Heart left ventricle (tissue), 13 donors: ENCODE data around the gene LMTK3.

ENCODE experiments used
- POLR2A ChIP-seq, 2 donors: fragments of 450-650 bp; IDR thresholded peaks; one replicate each; pipeline ENCODE4 v1.6.1; 2017; ENCODE audit warnings: antibody characterized with exemption in 2 of 2, mild to moderate bottlenecking in 2 of 2, moderate library complexity in 2 of 2
- TF ChIP-seq, protein P1 (sequence below), 12 donors: fragments of 200-600 bp; sonication (generic) in 4 of 12; IDR thresholded peaks; one replicate each; pipeline versions ENCODE4 v1.5.0 to v1.8.0; 2018 to 2022; ENCODE audit warnings: antibody characterized with exemption in 12 of 12, mild to moderate bottlenecking in 5 of 12
- donor health status: ischemic (EF 13 %, LVEDD 7.1; RV severe dilation, severe dysfunction).
- donor health status: DM: no; HTN: yes; CAD: no.
- donor health status: DM: no; HTN: no; CAD: no.
- donor health status: ischemic (EF 25% LVEDD 6.9; RV normal size, moderate dysfunction).
- donor health status: ischemic (EF 25% LVEDD 5.7; RV mildly dilated, moderate dysfunction).
- donor health status: ischemic (EF 35%, LVEDD 5.7; RV mildly dilated, moderate dysfunction).
- donor health status: nonischemic (EF 11% LVEDD 7.7; RV severe dilation, severe dysfunction).
- donor health status: DM: yes; HTN: yes; CAD: no.
- donor health status: PGD.
- donor health status: ischemic (EF 29% LVEDD 5.4; RV normal size, mild dysfunction).
- donor health status: nonischemic (EF 23%, LVEDD 6.1; RV moderate dilation, normal function).

DNA sequence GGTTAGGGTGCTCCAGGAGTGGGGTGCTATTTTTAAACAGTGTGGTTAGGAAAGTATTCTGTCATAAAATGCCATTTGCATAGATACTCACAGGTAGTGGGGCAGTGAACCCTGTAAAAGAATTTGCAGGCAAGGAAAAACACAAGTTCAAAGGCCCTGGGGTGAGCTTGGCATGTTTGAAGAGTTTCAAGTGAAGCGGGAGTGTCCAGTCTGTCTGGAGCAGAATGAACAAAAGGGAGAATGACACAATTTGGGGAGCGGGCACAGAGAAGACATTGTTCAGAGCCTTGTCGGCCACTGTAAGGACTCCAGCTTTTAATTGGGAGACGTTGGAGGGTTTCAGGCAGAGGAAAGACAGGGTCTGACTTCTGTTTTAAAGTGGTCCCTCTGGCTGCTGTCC lies 63.1 kb downstream of the LMTK3 start:
- TF ChIP-seq, protein P1, sequence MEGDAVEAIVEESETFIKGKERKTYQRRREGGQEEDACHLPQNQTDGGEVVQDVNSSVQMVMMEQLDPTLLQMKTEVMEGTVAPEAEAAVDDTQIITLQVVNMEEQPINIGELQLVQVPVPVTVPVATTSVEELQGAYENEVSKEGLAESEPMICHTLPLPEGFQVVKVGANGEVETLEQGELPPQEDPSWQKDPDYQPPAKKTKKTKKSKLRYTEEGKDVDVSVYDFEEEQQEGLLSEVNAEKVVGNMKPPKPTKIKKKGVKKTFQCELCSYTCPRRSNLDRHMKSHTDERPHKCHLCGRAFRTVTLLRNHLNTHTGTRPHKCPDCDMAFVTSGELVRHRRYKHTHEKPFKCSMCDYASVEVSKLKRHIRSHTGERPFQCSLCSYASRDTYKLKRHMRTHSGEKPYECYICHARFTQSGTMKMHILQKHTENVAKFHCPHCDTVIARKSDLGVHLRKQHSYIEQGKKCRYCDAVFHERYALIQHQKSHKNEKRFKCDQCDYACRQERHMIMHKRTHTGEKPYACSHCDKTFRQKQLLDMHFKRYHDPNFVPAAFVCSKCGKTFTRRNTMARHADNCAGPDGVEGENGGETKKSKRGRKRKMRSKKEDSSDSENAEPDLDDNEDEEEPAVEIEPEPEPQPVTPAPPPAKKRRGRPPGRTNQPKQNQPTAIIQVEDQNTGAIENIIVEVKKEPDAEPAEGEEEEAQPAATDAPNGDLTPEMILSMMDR (IDR thresholded peaks at IDR 0.05) = no peak
- no peak for TF ChIP-seq POLR2A (IDR thresholded peaks at IDR 0.05)
